ENCODE data around the gene LSMEM2.

DNA sequence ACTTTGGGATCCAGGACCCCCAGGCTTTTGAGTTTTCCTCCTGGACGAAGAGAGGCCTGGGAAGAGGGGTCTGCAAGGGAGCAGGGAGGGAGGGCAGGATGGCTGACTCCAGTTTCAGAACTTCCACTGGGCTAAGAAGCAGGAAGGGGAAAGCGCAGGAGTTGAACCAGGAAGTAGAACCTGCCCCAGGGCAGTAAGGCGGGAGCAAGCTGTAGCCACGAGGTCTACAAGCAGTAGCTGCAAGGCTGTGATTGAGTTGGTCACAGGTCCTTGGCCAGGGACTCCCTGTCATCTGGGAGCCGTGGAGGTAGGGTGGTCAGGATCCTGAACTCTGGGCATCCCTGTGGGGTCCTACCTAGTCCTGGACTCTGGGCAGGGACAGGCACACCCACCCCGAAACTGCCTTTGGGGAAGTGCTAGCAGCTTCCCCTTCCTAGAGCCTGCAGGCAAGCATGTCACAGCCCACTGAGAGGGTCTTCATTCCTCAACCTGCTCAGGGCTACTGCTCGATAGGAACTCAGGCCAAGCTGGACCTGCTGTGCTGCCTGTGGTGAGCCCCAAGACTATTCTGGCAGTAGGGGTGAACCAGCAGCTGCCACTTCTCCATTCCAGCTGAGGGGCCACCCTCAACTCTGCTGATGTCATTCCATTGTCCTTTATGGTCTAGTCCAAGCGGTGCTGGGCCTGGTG, 48.6 kb upstream of the LSMEM2 start:
- TF ChIP-seq, protein P1, sequence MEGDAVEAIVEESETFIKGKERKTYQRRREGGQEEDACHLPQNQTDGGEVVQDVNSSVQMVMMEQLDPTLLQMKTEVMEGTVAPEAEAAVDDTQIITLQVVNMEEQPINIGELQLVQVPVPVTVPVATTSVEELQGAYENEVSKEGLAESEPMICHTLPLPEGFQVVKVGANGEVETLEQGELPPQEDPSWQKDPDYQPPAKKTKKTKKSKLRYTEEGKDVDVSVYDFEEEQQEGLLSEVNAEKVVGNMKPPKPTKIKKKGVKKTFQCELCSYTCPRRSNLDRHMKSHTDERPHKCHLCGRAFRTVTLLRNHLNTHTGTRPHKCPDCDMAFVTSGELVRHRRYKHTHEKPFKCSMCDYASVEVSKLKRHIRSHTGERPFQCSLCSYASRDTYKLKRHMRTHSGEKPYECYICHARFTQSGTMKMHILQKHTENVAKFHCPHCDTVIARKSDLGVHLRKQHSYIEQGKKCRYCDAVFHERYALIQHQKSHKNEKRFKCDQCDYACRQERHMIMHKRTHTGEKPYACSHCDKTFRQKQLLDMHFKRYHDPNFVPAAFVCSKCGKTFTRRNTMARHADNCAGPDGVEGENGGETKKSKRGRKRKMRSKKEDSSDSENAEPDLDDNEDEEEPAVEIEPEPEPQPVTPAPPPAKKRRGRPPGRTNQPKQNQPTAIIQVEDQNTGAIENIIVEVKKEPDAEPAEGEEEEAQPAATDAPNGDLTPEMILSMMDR (IDR thresholded peaks at IDR 0.05): no peak
- TF ChIP-seq EP300 (IDR thresholded peaks at IDR 0.05): no peak
